Activated CD8-positive, alpha-beta T cell treated with anti-CD3 and anti-CD28 coated beads for 36 hours (primary cell): ENCODE measurements around the gene MDGA2. TPM values are rescaled to one million over a fixed set of nuclear protein-coding genes. Genes with fewer than 3 reads are reported as not detected.

Experiments
- ATAC-seq: fragments of 200-7000 bp; cut with Tn5 transposase; one replicate; pipeline ENCODE4 v1.10.0; 2021; ENCODE audit warnings: mild to moderate bottlenecking, moderate library complexity
- CTCF ChIA-PET: fragments of 350-600 bp; sonication (Branson Sonifier 250); formaldehyde crosslinking; loops from one replicate; lab custom pipeline; 2021; ENCODE audit warnings: antibody characterized with exemption; lab: Charles Lee
- POLR2A ChIA-PET: fragments of 350-600 bp; sonication (Branson Sonifier 250); formaldehyde crosslinking; loops from one replicate; lab custom pipeline; 2021; ENCODE audit warnings: antibody characterized with exemption; lab: Charles Lee
- DNase-seq: peaks from one replicate; pipeline ENCODE4 v3.0.0-alpha.2; 2020
- H3K27ac Mint-ChIP-seq: one replicate; pipeline ENCODE4 v1.8.0; 2021; ENCODE audit warnings: mild to moderate bottlenecking, mixed read lengths
- H3K27me3 Mint-ChIP-seq: one replicate; pipeline ENCODE4 v1.8.0; 2021; ENCODE audit warnings: mixed read lengths
- H3K36me3 Mint-ChIP-seq: one replicate; pipeline ENCODE4 v1.8.0; 2021; ENCODE audit warnings: low read depth, mixed read lengths
- H3K4me1 Mint-ChIP-seq: one replicate; pipeline ENCODE4 v1.8.0; 2021; ENCODE audit warnings: low read depth, mixed read lengths
- H3K4me3 Mint-ChIP-seq: one replicate; pipeline ENCODE4 v1.8.0; 2021; ENCODE audit warnings: mild to moderate bottlenecking, moderate library complexity, mixed read lengths
- H3K9me3 Mint-ChIP-seq: one replicate; pipeline ENCODE4 v1.8.0; 2021; ENCODE audit warnings: mixed read lengths
- intact Hi-C: fragments of 100-400 bp; cut with micrococcal nuclease; formaldehyde crosslinking; loops from one replicate; pipeline ENCODE4 v1.10.0; 2022
- total RNA-seq, 2 experiments: library from RNA; stranded (reverse); gene quantifications; one replicate each; pipeline ENCODE4 v1.2.3, GENCODE V29; 2021
- TF ChIP-seq, protein P1 (sequence below): fragments of 200-600 bp; IDR thresholded peaks from one replicate; pipeline ENCODE4 v1.8.0; 2022; ENCODE audit warnings: antibody characterized with exemption, mild to moderate bottlenecking

The MDGA2 gene
- total RNA-seq, 2 experiments from 2014 or later, result not detected

GRCh38 chr14:47057364-47057763 lies 618.0 kb downstream of the MDGA2 start:
- CTCF ChIA-PET, result no interaction called here
- intact Hi-C loops, result no loop called here
- ATAC-seq, result no peak

GRCh38 chr14:47044841-47045240 lies 630.6 kb downstream of the MDGA2 start:
- intact Hi-C loops, result no loop called here
- TF ChIP-seq, protein P1, sequence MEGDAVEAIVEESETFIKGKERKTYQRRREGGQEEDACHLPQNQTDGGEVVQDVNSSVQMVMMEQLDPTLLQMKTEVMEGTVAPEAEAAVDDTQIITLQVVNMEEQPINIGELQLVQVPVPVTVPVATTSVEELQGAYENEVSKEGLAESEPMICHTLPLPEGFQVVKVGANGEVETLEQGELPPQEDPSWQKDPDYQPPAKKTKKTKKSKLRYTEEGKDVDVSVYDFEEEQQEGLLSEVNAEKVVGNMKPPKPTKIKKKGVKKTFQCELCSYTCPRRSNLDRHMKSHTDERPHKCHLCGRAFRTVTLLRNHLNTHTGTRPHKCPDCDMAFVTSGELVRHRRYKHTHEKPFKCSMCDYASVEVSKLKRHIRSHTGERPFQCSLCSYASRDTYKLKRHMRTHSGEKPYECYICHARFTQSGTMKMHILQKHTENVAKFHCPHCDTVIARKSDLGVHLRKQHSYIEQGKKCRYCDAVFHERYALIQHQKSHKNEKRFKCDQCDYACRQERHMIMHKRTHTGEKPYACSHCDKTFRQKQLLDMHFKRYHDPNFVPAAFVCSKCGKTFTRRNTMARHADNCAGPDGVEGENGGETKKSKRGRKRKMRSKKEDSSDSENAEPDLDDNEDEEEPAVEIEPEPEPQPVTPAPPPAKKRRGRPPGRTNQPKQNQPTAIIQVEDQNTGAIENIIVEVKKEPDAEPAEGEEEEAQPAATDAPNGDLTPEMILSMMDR, result no peak
- Mint-ChIP-seq H3K27me3 (no peaks in the 10 kb centered on the region), H3K36me3 (no peaks in the 10 kb centered on the region), H3K4me1 (no peaks in the 10 kb centered on the region), H3K4me3 (no peak overlapping the region), H3K9me3 (peaks cover 6% of the 10 kb centered on the region), H3K27ac (no peak overlapping the region)
- DNase-seq, result no peak
- POLR2A ChIA-PET, result no interaction called here
- CTCF ChIA-PET, result interaction anchor here (0.9 kb wide), 1 partner anchor 37 kb away, joined by 3 read pairs; no protein-coding TSS in a partner anchor
- ATAC-seq, result no peak

More at GRCh38 chr14:47057364-47057763, 618.0 kb downstream of the MDGA2 start:
- no peak for DNase-seq
- Mint-ChIP-seq H3K9me3 (peaks cover 4% of the 10 kb centered on the region), H3K4me3 (no peak overlapping the region), H3K4me1 (no peaks in the 10 kb centered on the region), H3K27ac (no peak overlapping the region), H3K27me3 (no peaks in the 10 kb centered on the region), H3K36me3 (no peaks in the 10 kb centered on the region)
- POLR2A ChIA-PET, result no interaction called here
- TF ChIP-seq, protein P1, result no peak

GRCh38 chr14:47040550-47040949 lies 634.9 kb downstream of the MDGA2 start:
- ChIA-PET POLR2A (no interaction called here), CTCF (no interaction called here)
- DNase-seq (no peak), ATAC-seq (no peak)
- TF ChIP-seq, protein P1, result no peak
- peaks cover 7% of the 10 kb centered on the region for H3K9me3 Mint-ChIP-seq
- no peaks in the 10 kb centered on the region for H3K27me3 Mint-ChIP-seq
- no peaks in the 10 kb centered on the region for H3K4me1 Mint-ChIP-seq
- no peaks in the 10 kb centered on the region for H3K36me3 Mint-ChIP-seq
- H3K27ac Mint-ChIP-seq, result no peak overlapping the region
- no peak overlapping the region for H3K4me3 Mint-ChIP-seq
- intact Hi-C loops, result no loop called here

GRCh38 chr14:47039336-47039735 lies 636.1 kb downstream of the MDGA2 start:
- CTCF ChIA-PET, result no interaction called here
- TF ChIP-seq, protein P1, result no peak
- intact Hi-C loops, result no loop called here

DNA sequence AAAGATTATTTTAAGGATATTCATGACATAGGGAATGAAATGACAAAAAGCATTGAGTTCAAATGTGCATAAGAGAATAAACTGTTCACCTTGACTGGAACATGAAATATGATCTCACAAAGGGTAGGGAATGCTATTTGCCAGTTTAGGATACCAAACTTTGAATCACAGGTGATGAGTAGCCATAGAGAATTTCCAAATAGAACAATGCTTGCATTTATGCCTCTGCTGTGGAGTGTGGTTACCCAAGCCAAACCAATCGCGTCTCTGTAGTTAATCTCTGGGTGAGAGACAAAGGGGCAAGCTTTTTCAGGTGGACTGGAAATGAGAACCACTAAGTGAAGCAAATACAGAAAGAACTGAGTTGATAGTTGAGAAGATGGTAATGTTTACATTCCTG lies 652.7 kb downstream of the MDGA2 start:
- TF ChIP-seq, protein P1, result no peak

More at GRCh38 chr14:47039336-47039735, 636.1 kb downstream of the MDGA2 start:
- DNase-seq (no peak), ATAC-seq (no peak)
- Mint-ChIP-seq H3K4me1 (no peaks in the 10 kb centered on the region), H3K4me3 (no peak overlapping the region), H3K36me3 (no peaks in the 10 kb centered on the region), H3K9me3 (peaks cover 4% of the 10 kb centered on the region), H3K27me3 (no peaks in the 10 kb centered on the region), H3K27ac (no peak overlapping the region)
- POLR2A ChIA-PET, result no interaction called here

More for the DNA sequence above, 652.7 kb downstream of the MDGA2 start:
- Mint-ChIP-seq H3K9me3 (peaks cover 4% of the 10 kb centered on the region), H3K36me3 (no peaks in the 10 kb centered on the region), H3K4me1 (no peaks in the 10 kb centered on the region), H3K4me3 (no peak overlapping the region), H3K27ac (no peak overlapping the region), H3K27me3 (no peaks in the 10 kb centered on the region)
- no peak for ATAC-seq
- POLR2A ChIA-PET, result no interaction called here
- no peak for DNase-seq
- intact Hi-C loops, result no loop called here
- CTCF ChIA-PET, result no interaction called here
